ENCODE measurements around the gene ZNF653. TPM values are rescaled to one million over a fixed set of nuclear protein-coding genes. Genes with fewer than 3 reads are reported as not detected.
"Not testable (repeated sequence)": the region's sequence is repeated elsewhere in the genome, so short reads cannot be mapped to it uniquely, and the experiment has no call there.

The ZNF653 gene
- total RNA-seq, 1 donor from 2014 or later, result 7.7 TPM

- Mint-ChIP-seq H3K36me3 (ENCODE audit: low read depth, unreplicated experiment) (peaks cover 3% of the 10 kb centered on the region), H3K4me3 (ENCODE audit: unreplicated experiment) (no peak overlapping the region)
- no peak for TF ChIP-seq CTCF (IDR thresholded peaks at IDR 0.05; ENCODE audit: unreplicated experiment)
Measured at GRCh38 chr19:11464333-11465265, 41.0 kb downstream of the ZNF653 start.

GRCh38 chr19:11463391-11463790, 42.2 kb downstream of the ZNF653 start:
- H3K4me1 Mint-ChIP-seq (ENCODE audit: unreplicated experiment), result no peaks in the 10 kb centered on the region
- DNase-seq (ENCODE audit: low spot score), result no peak
- no peaks in the 10 kb centered on the region for H3K9me3 Mint-ChIP-seq (ENCODE audit: unreplicated experiment)
- H3K36me3 Mint-ChIP-seq (ENCODE audit: low read depth, unreplicated experiment), result peaks cover 3% of the 10 kb centered on the region
- TF ChIP-seq CTCF (IDR thresholded peaks at IDR 0.05; ENCODE audit: unreplicated experiment), result no peak
- no peak overlapping the region for H3K4me3 Mint-ChIP-seq (ENCODE audit: unreplicated experiment)
- H3K27me3 Mint-ChIP-seq (ENCODE audit: unreplicated experiment), result peaks cover 6% of the 10 kb centered on the region
- H3K27ac Mint-ChIP-seq (ENCODE audit: unreplicated experiment), result no peak overlapping the region

More at GRCh38 chr19:11464333-11465265, 41.0 kb downstream of the ZNF653 start:
- no peaks in the 10 kb centered on the region for H3K9me3 Mint-ChIP-seq (ENCODE audit: unreplicated experiment)
- H3K27me3 Mint-ChIP-seq (ENCODE audit: unreplicated experiment), result peaks cover 6% of the 10 kb centered on the region
- no peaks in the 10 kb centered on the region for H3K4me1 Mint-ChIP-seq (ENCODE audit: unreplicated experiment)
- no peak overlapping the region for H3K27ac Mint-ChIP-seq (ENCODE audit: unreplicated experiment)
- no peak for DNase-seq (ENCODE audit: low spot score)

GRCh38 chr19:11461453-11461852, 44.2 kb downstream of the ZNF653 start:
- Mint-ChIP-seq H3K4me3 (ENCODE audit: unreplicated experiment) (no peak overlapping the region), H3K4me1 (ENCODE audit: unreplicated experiment) (no peaks in the 10 kb centered on the region), H3K27me3 (ENCODE audit: unreplicated experiment) (peaks cover 6% of the 10 kb centered on the region), H3K27ac (ENCODE audit: unreplicated experiment) (no peak overlapping the region), H3K9me3 (ENCODE audit: unreplicated experiment) (no peaks in the 10 kb centered on the region), H3K36me3 (ENCODE audit: low read depth, unreplicated experiment) (peaks cover 3% of the 10 kb centered on the region)
- DNase-seq (ENCODE audit: low spot score), result no peak
- no peak for TF ChIP-seq CTCF (IDR thresholded peaks at IDR 0.05; ENCODE audit: unreplicated experiment)

GRCh38 chr19:11460207-11460606, 45.4 kb downstream of the ZNF653 start:
- TF ChIP-seq CTCF (IDR thresholded peaks at IDR 0.05; ENCODE audit: unreplicated experiment), result no peak
- Mint-ChIP-seq H3K4me1 (ENCODE audit: unreplicated experiment) (no peaks in the 10 kb centered on the region), H3K27ac (ENCODE audit: unreplicated experiment) (no peak overlapping the region), H3K9me3 (ENCODE audit: unreplicated experiment) (no peaks in the 10 kb centered on the region), H3K27me3 (ENCODE audit: unreplicated experiment) (peaks cover 3% of the 10 kb centered on the region), H3K36me3 (ENCODE audit: low read depth, unreplicated experiment) (peaks cover 3% of the 10 kb centered on the region), H3K4me3 (ENCODE audit: unreplicated experiment) (no peak overlapping the region)
- no peak for DNase-seq (ENCODE audit: low spot score)

GRCh38 chr19:11458912-11459311, 46.7 kb downstream of the ZNF653 start:
- not testable (repeated sequence) for H3K27me3 Mint-ChIP-seq (ENCODE audit: unreplicated experiment); H3K4me1 Mint-ChIP-seq (ENCODE audit: unreplicated experiment); H3K27ac Mint-ChIP-seq (ENCODE audit: unreplicated experiment); H3K9me3 Mint-ChIP-seq (ENCODE audit: unreplicated experiment); H3K4me3 Mint-ChIP-seq (ENCODE audit: unreplicated experiment); DNase-seq (ENCODE audit: low spot score); H3K36me3 Mint-ChIP-seq (ENCODE audit: low read depth, unreplicated experiment)

All from endothelial cell (in vitro differentiated cells).